Measurements from ENCODE around the gene CCSER1.
"Not testable (repeated sequence)": the region's sequence is repeated elsewhere in the genome, so short reads cannot be mapped to it uniquely, and the experiment has no call there.

The CCSER1 gene

GRCh38 chr4:91622925-91623602 lies 1495.9 kb downstream of the CCSER1 start:
- DNase-seq, result no peak

GRCh38 chr4:91623603-91623967 lies 1496.4 kb downstream of the CCSER1 start:
- not testable (repeated sequence) for DNase-seq

GRCh38 chr4:91630054-91630453 lies 1502.9 kb downstream of the CCSER1 start:
- no peak for DNase-seq

- no peak for DNase-seq
Measured at GRCh38 chr4:91630764-91631163, 1503.6 kb downstream of the CCSER1 start.

GRCh38 chr4:91631335-91631734 lies 1504.1 kb downstream of the CCSER1 start:
- DNase-seq, result no peak

GRCh38 chr4:91636083-91636482 lies 1508.9 kb downstream of the CCSER1 start:
- DNase-seq, result no peak

Data from activated CD8-positive, alpha-beta memory T cell treated with anti-CD3 and anti-CD28 coated beads, Interleukin-2, amount 50 U/mL, for 4 hours (primary cell).